HCT116 (cell line): ENCODE data around the gene RHOG. TPM values are rescaled to one million over a fixed set of nuclear protein-coding genes. Genes with fewer than 3 reads are reported as not detected.

ENCODE experiments used
- ATAC-seq: fragments of 200-7000 bp; cut with Tn5 transposase; 2 replicates; pipeline ENCODE4 v1.9.1; 2020; ENCODE audit warnings: mild to moderate bottlenecking, moderate library complexity
- BruUV-seq: library from RNA; stranded (reverse); fragments of 400-500 nt; replicated peaks from 2 replicates; lab custom pipeline; 2021; lab: Mats Ljungman, UMichigan
- CTCF ChIA-PET: fragments of 300-600 bp; sonication (Branson Sonifier 250); formaldehyde crosslinking; loops from one replicate; lab custom pipeline; 2021; ENCODE audit warnings: antibody characterized with exemption; lab: Charles Lee
- POLR2A ChIA-PET: fragments of 300-600, 350-600 bp; sonication (Branson Sonifier 250); formaldehyde crosslinking; loops from one replicate; lab custom pipeline; 2021; ENCODE audit warnings: antibody characterized with exemption; lab: Charles Lee
- RAD21 ChIA-PET, 2 experiments: fragments of 300-600 bp; sonication (Branson Sonifier 250); formaldehyde crosslinking; loops; one replicate each; lab custom pipeline; 2023; ENCODE audit warnings: low total read pairs in 2 of 2; ENCODE audit not compliant: uncharacterized antibody in 2 of 2, unreplicated experiment in 2 of 2, low non-redundant PET in 1 of 2; lab: Charles Lee
- DNase-seq: peaks from one replicate; pipeline ENCODE4 v3.0.0-alpha.2; 2010; ENCODE audit warnings: low read depth, low spot score
- H2AFZ ChIP-seq: fragments of 200-600 bp; shearing (Covaris generic), sonication (generic); 2 replicates; pipeline ENCODE4 v1.6.1; 2017; ENCODE audit warnings: low read depth, mixed run types, mixed read lengths, antibody characterized with exemption, low read length; ENCODE audit not compliant: poor library complexity, severe bottlenecking
- H3K27ac ChIP-seq: 2 replicates; pipeline ENCODE4 v1.5.1; 2012; ENCODE audit warnings: low read depth, low read length
- H3K27me3 ChIP-seq: fragments of 200-600 bp; sonication (generic); 2 replicates; pipeline ENCODE4 v1.6.1; 2016; ENCODE audit warnings: mixed run types, low read length, mixed read lengths; ENCODE audit not compliant: insufficient read depth
- H3K36me3 ChIP-seq, 2 experiments: fragments of 200-500 bp in 1 of 2; fragments of 200-600 bp in 1 of 2; sonication (Bioruptor generic) in 1 of 2; sonication (generic) in 1 of 2; 2 replicates each; pipeline versions ENCODE4 v1.5.1 to v1.6.1; 2014 to 2016; ENCODE audit warnings: low read length in 2 of 2, inconsistent platforms in 1 of 2, mixed read lengths in 1 of 2, mixed run types in 1 of 2; ENCODE audit not compliant: insufficient read depth in 2 of 2, control insufficient read depth in 1 of 2
- H3K4me1 ChIP-seq, 2 experiments: fragments of 200-600 bp in 1 of 2; sonication (generic) in 1 of 2; 2 replicates each; pipeline versions ENCODE4 v1.5.1 to v1.6.1; 2012 to 2017; ENCODE audit warnings: low read length in 2 of 2, inconsistent platforms in 1 of 2, mild to moderate bottlenecking in 1 of 2, mixed read lengths in 1 of 2, mixed run types in 1 of 2, moderate library complexity in 1 of 2; ENCODE audit not compliant: insufficient read depth in 2 of 2, control insufficient read depth in 1 of 2
- H3K4me2 ChIP-seq: fragments of 200-600 bp; sonication (generic); 2 replicates; pipeline ENCODE4 v1.6.1; 2017; ENCODE audit warnings: mixed run types, low read length, mixed read lengths
- H3K4me3 ChIP-seq, 2 experiments: fragments of 200-600 bp in 1 of 2; sonication (generic) in 1 of 2; replicated peaks in 1 of 2; 2 replicates each; pipeline ENCODE4 v1.5.1; 2011 to 2016; ENCODE audit warnings: low read length in 2 of 2, control low read depth in 1 of 2, low read depth in 1 of 2, mild to moderate bottlenecking in 1 of 2, mixed read lengths in 1 of 2, mixed run types in 1 of 2
- H3K79me2 ChIP-seq: fragments of 200-600 bp; sonication (generic); 2 replicates; pipeline ENCODE4 v1.6.1; 2017; ENCODE audit warnings: mild to moderate bottlenecking, mixed run types, low read length, moderate library complexity, mixed read lengths; ENCODE audit not compliant: insufficient read depth
- H3K9ac ChIP-seq: fragments of 200-600 bp; sonication (generic); 2 replicates; pipeline ENCODE4 v1.6.1; 2016; ENCODE audit warnings: low read length, mixed read lengths
- H3K9me2 ChIP-seq: fragments of 200-600 bp; sonication (generic), shearing (Covaris generic); 2 replicates; pipeline ENCODE4 v1.6.1; 2017; ENCODE audit warnings: mixed run types, mild to moderate bottlenecking, moderate library complexity; ENCODE audit not compliant: insufficient read depth
- H3K9me3 ChIP-seq, 2 experiments: fragments of 200-500 bp in 1 of 2; fragments of 200-600 bp in 1 of 2; sonication (Bioruptor generic) in 1 of 2; sonication (generic) in 1 of 2; 2 replicates each; pipeline ENCODE4 v1.6.1; 2014 to 2017; ENCODE audit warnings: low read length in 2 of 2, mixed read lengths in 2 of 2, inconsistent platforms in 1 of 2, low read depth in 1 of 2, mild to moderate bottlenecking in 1 of 2, mixed run types in 1 of 2, moderate library complexity in 1 of 2; ENCODE audit not compliant: control insufficient read depth in 1 of 2, insufficient read depth in 1 of 2
- H4K20me1 ChIP-seq: fragments of 200-600 bp; sonication (generic), shearing (Covaris generic); 2 replicates; pipeline ENCODE4 v1.6.1; 2017; ENCODE audit warnings: mixed run types, mild to moderate bottlenecking, moderate library complexity; ENCODE audit not compliant: insufficient read depth
- CBX3 ChIP-seq: IDR thresholded peaks from 2 replicates; pipeline ENCODE4 v1.6.1; 2012; ENCODE audit warnings: low read depth
- CEBPB ChIP-seq: IDR thresholded peaks from 2 replicates; pipeline ENCODE4 v1.6.1; 2012; ENCODE audit warnings: low read depth
- EGR1 ChIP-seq: IDR thresholded peaks from 2 replicates; pipeline ENCODE4 v1.6.1; 2012; ENCODE audit warnings: low read depth
- ELF1 ChIP-seq: IDR thresholded peaks from 2 replicates; pipeline ENCODE4 v1.6.1; 2012; ENCODE audit warnings: low read depth, borderline replicate concordance
- EZH2 ChIP-seq: fragments of 200-600 bp; sonication (generic); IDR thresholded peaks from 2 replicates; pipeline ENCODE4 v1.6.1; 2017; ENCODE audit warnings: antibody characterized with exemption, mixed run types
- EZH2phosphoT487 ChIP-seq: fragments of 200-600 bp; IDR thresholded peaks from 2 replicates; pipeline ENCODE4 v1.6.1; 2018; ENCODE audit warnings: antibody characterized with exemption, borderline replicate concordance
- FOSL1 ChIP-seq: IDR thresholded peaks from 2 replicates; pipeline ENCODE4 v1.6.1; 2012; ENCODE audit warnings: low read depth
- JUND ChIP-seq: IDR thresholded peaks from 2 replicates; pipeline ENCODE4 v1.6.1; 2012
- MAX ChIP-seq: IDR thresholded peaks from 2 replicates; pipeline ENCODE4 v1.6.1; 2012
- POLR2A ChIP-seq: IDR thresholded peaks from 2 replicates; pipeline ENCODE4 v1.7.0; 2011; ENCODE audit warnings: borderline replicate concordance; ENCODE audit not compliant: insufficient read depth, insufficient read length; ENCODE audit errors: extremely low read depth
- POLR2AphosphoS5 ChIP-seq: IDR thresholded peaks from 2 replicates; pipeline ENCODE4 v1.6.1; 2011; ENCODE audit warnings: mild to moderate bottlenecking, low read depth, low read length, moderate library complexity
- RAD21 ChIP-seq: IDR thresholded peaks from 2 replicates; pipeline ENCODE4 v1.6.1; 2012; ENCODE audit warnings: low read depth, mild to moderate bottlenecking
- REST ChIP-seq: IDR thresholded peaks from 2 replicates; pipeline ENCODE4 v1.6.1; 2012; ENCODE audit warnings: low read depth
- SP1 ChIP-seq: IDR thresholded peaks from 2 replicates; pipeline ENCODE4 v1.6.1; 2012; ENCODE audit warnings: low read depth
- SRF ChIP-seq: IDR thresholded peaks from 2 replicates; pipeline ENCODE4 v1.6.1; 2012; ENCODE audit warnings: low read depth
- TCF7L2 ChIP-seq: IDR thresholded peaks from 2 replicates; pipeline ENCODE4 v1.7.0; 2011; ENCODE audit warnings: borderline replicate concordance, inconsistent platforms; ENCODE audit not compliant: insufficient read depth, insufficient read length; ENCODE audit errors: extremely low read depth
- YY1 ChIP-seq: IDR thresholded peaks from 2 replicates; pipeline ENCODE4 v1.6.1; 2011; ENCODE audit warnings: low read length, low read depth, moderate library complexity, mild to moderate bottlenecking; ENCODE audit not compliant: insufficient replicate concordance; ENCODE audit errors: extremely low read depth
- ZBTB33 ChIP-seq: IDR thresholded peaks from 2 replicates; pipeline ENCODE4 v1.6.1; 2011; ENCODE audit warnings: mild to moderate bottlenecking, low read length, moderate library complexity; ENCODE audit not compliant: insufficient replicate concordance; ENCODE audit errors: extremely low read depth
- ZNF274 ChIP-seq: fragments of 200-500 bp; sonication (Bioruptor generic); IDR thresholded peaks from 2 replicates; pipeline ENCODE4 v1.6.1; 2014; ENCODE audit warnings: mild to moderate bottlenecking, low read depth, low read length, inconsistent platforms
- intact Hi-C: fragments of 100-400 bp; cut with micrococcal nuclease; formaldehyde crosslinking; loops from 2 replicates; pipeline ENCODE4 v1.10.0; 2022
- total RNA-seq: library from RNA; stranded (reverse); gene quantifications from one replicate; pipeline ENCODE4 v1.2.1, GENCODE V29; 2021; ENCODE audit not compliant: unreplicated experiment

The RHOG gene
- total RNA-seq, 1 experiment from 2014 or later = 49.1 TPM

- Histone ChIP-seq H3K27ac (no peak overlapping the region), H3K9me3 (no peaks in the 10 kb centered on the region), H3K9me2 (no peaks in the 10 kb centered on the region), H3K4me3 (no peak overlapping the region), H3K79me2 (peaks cover 2% of the 10 kb centered on the region), H3K4me2 (no peak overlapping the region), H3K4me1 (peaks cover 6 to 22% of the 10 kb centered on the region in 2 experiments), H4K20me1 (no peaks in the 10 kb centered on the region), H2AFZ (no peak overlapping the region), H3K27me3 (no peaks in the 10 kb centered on the region), H3K36me3 (no peaks in the 10 kb centered on the region), H3K9ac (no peak overlapping the region)
- RAD21 ChIA-PET = no interaction called here
- no peak for ATAC-seq
- POLR2A ChIA-PET = no interaction called here
- BruUV-seq = no TSS peak
- CTCF ChIA-PET = no interaction called here
- no peak for TF ChIP-seq REST
- no peak for TF ChIP-seq SP1
- no peak for TF ChIP-seq ELF1
- TF ChIP-seq ZBTB33 = no peak
- TF ChIP-seq YY1 = no peak
- TF ChIP-seq CBX3 = no peak
- no peak for TF ChIP-seq FOSL1
- no peak for TF ChIP-seq TCF7L2
- TF ChIP-seq MAX = no peak
- TF ChIP-seq ZNF274 = no peak
- no peak for TF ChIP-seq CEBPB
- no peak for TF ChIP-seq RAD21
- no peak for TF ChIP-seq EZH2phosphoT487
- no peak for TF ChIP-seq POLR2A
- TF ChIP-seq EZH2 = no peak
- TF ChIP-seq SRF = no peak
- TF ChIP-seq JUND = no peak
- no peak for TF ChIP-seq EGR1
- no peak for TF ChIP-seq POLR2AphosphoS5
- intact Hi-C loops = no loop called here
- no peak for DNase-seq
Measured at GRCh38 chr11:3802011-3802790, 38.6 kb downstream of the RHOG start.
